Kidney epithelial cell (primary cell): Measurements from ENCODE around the gene NKPD1. TPM values are rescaled to one million over a fixed set of nuclear protein-coding genes. Genes with fewer than 3 reads are reported as not detected.

Source experiments
- DNase-seq: peaks from one replicate; pipeline ENCODE4 v3.0.0-alpha.2; 2010; ENCODE audit warnings: low read depth
- H3K27me3 ChIP-seq: 2 replicates; pipeline ENCODE4 v1.6.0; 2011; ENCODE audit warnings: low read length; ENCODE audit not compliant: control insufficient read depth, insufficient read depth
- H3K36me3 ChIP-seq: 2 replicates; pipeline ENCODE4 v1.5.1; 2011; ENCODE audit warnings: low read length; ENCODE audit not compliant: control insufficient read depth, insufficient read depth
- H3K4me3 ChIP-seq: 2 replicates; pipeline ENCODE4 v1.5.1; 2011; ENCODE audit warnings: low read depth, mild to moderate bottlenecking, control low read depth, low read length
- CTCF ChIP-seq: IDR thresholded peaks from 2 replicates; pipeline ENCODE4 v1.5.1; 2011; ENCODE audit warnings: mild to moderate bottlenecking, moderate library complexity, low read length, control low read depth, inconsistent platforms; ENCODE audit not compliant: insufficient read depth, poor library complexity, severe bottlenecking
- total RNA-seq: library from RNA; depleted of rRNA; stranded (reverse); fragments of >200 nt; gene quantifications from 2 replicates; pipeline ENCODE4 v1.2.3, GENCODE V29; 2015

The NKPD1 gene
- total RNA-seq, 1 donor from 2014 or later: 0.46 TPM

DNA sequence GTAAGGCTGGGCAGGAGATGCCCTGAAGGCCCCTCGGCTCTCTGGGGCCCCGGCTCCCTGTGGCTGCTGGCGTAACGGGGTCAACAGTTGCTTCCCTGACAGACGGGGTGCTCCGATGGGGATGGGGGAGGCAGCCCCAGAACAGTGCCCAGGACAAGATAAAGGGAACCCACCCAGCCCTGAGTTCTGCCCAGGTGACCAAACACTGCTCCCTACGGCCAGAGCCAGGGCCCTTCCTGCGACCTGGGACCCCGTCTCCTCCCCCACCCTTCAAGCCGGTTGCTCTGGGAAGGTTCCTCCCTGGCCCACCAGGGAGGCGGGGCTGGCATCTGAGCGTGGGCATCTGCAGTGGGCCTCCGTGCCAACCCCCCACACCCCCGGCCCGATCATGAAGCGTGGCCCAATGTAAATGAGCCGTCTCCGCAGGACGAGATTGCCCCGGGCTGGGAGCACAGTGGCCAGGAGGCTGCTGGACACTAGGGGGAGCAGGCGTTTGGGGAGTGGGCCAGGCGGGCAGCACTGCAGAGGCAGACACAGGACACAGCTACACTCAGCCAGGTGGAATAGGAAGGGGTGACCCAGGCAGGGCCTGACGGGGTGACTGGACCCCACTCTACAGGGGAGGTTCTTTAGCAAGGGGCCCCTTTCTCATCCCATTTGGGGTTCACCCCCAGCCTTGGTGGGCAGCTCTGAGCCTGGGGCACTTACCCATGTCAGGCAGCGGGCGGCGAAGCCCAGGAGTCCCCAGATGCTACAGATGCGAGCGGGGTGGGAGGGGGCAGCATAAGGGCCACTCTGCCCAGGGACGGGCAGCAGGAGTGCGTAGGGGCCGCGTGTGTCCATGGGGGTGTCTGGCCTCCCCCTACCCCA, 1.2 kb upstream of the NKPD1 start:
- H3K4me3 ChIP-seq: no peak overlapping the region
- DNase-seq: no peak
- H3K36me3 ChIP-seq: no peaks in the 10 kb centered on the region
- TF ChIP-seq CTCF: peak; percentile 89
- H3K27me3 ChIP-seq: peaks cover 22% of the 10 kb centered on the region

DNA sequence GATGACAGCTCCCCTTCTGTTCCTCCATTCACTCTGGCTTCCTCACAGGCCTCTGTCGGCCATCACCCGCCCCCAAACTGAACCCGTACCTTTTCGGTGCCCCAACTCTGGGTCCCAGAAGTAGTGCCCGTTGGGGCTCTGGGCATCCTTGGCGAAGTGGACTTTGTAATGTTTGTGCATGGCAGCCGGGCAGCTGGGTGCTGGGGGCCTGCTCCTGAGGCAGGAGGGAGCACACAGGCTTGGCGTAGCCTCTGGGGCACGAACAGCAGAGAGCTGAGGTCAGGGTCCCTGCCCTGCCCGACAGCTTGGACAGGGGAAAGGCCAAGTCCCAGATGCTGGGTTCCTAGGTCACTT, 834 bp downstream of the NKPD1 start:
- peaks cover 31% of the 10 kb centered on the region for H3K27me3 ChIP-seq
- H3K36me3 ChIP-seq: no peaks in the 10 kb centered on the region
- DNase-seq: no peak
- no peak for TF ChIP-seq CTCF
- H3K4me3 ChIP-seq: no peak overlapping the region

DNA sequence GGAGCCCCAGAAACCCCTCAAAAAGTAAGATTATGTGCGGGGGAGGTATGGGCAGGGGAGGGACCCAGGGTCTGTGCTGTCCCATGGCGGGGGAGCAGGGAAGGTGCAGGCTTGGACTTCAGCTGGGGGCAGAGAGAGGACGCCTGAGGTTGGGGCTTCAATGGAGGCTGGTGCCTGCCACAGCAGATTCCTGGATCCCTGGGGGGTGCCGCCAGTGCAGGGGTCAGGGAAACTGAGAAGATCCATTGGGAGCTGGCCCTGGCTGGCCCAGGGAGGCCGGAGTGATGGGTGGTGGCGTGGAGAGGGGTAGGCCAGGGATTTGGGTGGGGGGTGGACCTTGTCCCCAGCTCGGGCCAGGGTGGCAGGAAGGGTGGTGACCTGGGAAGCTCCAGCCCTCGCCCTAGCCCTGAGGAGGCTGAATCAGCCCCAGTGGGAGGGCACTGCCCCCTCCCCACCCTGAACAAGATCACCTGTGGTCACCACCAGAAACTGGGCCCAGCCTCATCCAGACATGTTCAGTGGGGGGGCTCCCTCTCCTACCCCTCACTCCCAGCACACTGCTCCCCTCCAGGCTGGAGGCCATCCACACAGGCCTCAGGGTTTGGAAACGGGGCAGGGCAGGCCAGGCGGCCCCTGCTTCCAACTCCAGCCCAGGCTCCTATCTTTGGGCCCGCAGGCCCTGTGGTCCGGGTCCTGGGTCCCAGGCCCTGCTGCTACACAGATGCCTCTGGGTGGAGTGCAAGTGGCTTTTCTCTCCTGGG, 1.4 kb downstream of the NKPD1 start:
- TF ChIP-seq CTCF: no peak
- Histone ChIP-seq H3K4me3 (no peak overlapping the region), H3K27me3 (peaks cover 31% of the 10 kb centered on the region), H3K36me3 (no peaks in the 10 kb centered on the region)
- DNase-seq: no peak

GRCh38 chr19:45158503-45159209, 2.1 kb downstream of the NKPD1 start:
- no peak overlapping the region for H3K4me3 ChIP-seq
- H3K27me3 ChIP-seq: peaks cover 35% of the 10 kb centered on the region
- no peak for TF ChIP-seq CTCF
- DNase-seq: no peak
- H3K36me3 ChIP-seq: no peaks in the 10 kb centered on the region

DNA sequence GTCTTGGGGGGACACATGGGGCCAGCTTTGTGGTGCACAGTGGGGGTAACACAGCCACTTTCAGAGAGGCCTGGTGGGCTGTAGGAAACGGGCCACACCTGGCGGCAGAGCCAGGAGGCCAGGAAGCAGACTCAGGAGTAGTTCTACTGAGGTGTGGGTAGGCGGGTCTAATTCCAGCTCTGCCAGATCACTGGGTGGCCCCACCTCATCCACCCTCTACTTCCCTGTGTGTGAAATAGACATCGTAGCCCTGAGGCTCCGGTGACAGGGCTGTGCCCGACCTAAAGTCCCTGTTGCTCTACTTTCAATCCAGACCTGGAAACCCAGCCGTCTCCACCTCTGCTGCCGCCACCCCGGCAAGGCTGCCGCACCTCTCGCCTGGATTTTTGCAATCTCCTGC, 4.0 kb downstream of the NKPD1 start:
- TF ChIP-seq CTCF: no peak
- Histone ChIP-seq H3K36me3 (no peaks in the 10 kb centered on the region), H3K4me3 (no peak overlapping the region), H3K27me3 (peaks cover 53% of the 10 kb centered on the region)
- no peak for DNase-seq
